ENCODE measurements around the gene IGSF21.

DNA sequence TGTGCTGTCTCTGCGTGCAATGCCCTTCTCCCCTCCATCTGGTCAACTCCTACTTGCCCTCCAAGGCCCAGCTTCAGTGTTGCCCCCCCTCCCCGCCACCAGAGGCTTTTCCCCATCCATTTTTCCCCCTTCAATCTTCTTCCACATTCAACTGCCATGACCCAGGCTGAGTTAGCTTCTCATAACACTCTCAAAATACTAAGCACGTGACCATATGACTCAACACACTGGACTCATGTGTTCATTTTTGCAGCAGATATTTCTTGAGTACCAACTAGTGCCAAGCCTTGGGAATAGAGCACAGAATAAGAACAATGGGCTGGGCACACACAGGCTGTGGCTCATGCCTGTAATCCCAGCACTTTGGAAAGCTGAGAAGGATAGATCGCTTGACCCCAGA lies 132.1 kb downstream of the IGSF21 start:
- TF ChIP-seq, protein P1, sequence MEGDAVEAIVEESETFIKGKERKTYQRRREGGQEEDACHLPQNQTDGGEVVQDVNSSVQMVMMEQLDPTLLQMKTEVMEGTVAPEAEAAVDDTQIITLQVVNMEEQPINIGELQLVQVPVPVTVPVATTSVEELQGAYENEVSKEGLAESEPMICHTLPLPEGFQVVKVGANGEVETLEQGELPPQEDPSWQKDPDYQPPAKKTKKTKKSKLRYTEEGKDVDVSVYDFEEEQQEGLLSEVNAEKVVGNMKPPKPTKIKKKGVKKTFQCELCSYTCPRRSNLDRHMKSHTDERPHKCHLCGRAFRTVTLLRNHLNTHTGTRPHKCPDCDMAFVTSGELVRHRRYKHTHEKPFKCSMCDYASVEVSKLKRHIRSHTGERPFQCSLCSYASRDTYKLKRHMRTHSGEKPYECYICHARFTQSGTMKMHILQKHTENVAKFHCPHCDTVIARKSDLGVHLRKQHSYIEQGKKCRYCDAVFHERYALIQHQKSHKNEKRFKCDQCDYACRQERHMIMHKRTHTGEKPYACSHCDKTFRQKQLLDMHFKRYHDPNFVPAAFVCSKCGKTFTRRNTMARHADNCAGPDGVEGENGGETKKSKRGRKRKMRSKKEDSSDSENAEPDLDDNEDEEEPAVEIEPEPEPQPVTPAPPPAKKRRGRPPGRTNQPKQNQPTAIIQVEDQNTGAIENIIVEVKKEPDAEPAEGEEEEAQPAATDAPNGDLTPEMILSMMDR (IDR thresholded peaks at IDR 0.05; ENCODE audit: low read depth, low read length, poor library complexity, severe bottlenecking) = no peak
- no peak for TF ChIP-seq EZH2phosphoT487 (IDR thresholded peaks at IDR 0.05; ENCODE audit: borderline replicate concordance, low read length)
